Gastrocnemius medialis (tissue), 4 donors: Measurements from ENCODE around the gene UBE2G2.

Source experiments
- POLR2A ChIP-seq, 2 donors: fragments of 450-650 bp; IDR thresholded peaks; one replicate each; pipeline ENCODE4 v1.6.1; 2017; ENCODE audit warnings: antibody characterized with exemption in 2 of 2, mild to moderate bottlenecking in 2 of 2, moderate library complexity in 2 of 2
- TF ChIP-seq, protein P1 (sequence below), 5 experiments: fragments of 450-650 bp in 3 of 5; fragments of 200-600 bp in 2 of 5; sonication (generic) in 2 of 5; IDR thresholded peaks in 4 of 5; conservative IDR thresholded peaks in 1 of 5; 1 replicate in 4 of 5; 2 replicates in 1 of 5; pipeline ENCODE4 v1.5.1; 2016 to 2019; ENCODE audit warnings: antibody characterized with exemption in 5 of 5, mild to moderate bottlenecking in 3 of 5, moderate library complexity in 3 of 5

DNA sequence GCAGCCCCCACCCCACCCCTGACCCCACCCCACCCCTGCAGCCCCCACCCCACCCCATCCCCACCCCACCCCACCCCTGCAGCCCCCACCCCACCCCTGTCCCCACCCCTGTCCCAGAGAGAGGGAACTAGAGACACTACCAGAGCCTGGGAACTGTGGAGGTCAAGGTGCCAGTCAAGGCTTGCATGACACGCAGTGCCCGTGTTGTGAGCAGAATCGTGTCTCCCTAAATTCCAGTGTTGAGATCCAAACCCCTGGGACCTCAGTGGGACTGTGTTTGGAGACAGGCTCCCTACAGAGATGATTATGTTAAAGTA lies 34.7 kb upstream of the UBE2G2 start:
- no peak for TF ChIP-seq POLR2A (IDR thresholded peaks at IDR 0.05)
- TF ChIP-seq, protein P1, sequence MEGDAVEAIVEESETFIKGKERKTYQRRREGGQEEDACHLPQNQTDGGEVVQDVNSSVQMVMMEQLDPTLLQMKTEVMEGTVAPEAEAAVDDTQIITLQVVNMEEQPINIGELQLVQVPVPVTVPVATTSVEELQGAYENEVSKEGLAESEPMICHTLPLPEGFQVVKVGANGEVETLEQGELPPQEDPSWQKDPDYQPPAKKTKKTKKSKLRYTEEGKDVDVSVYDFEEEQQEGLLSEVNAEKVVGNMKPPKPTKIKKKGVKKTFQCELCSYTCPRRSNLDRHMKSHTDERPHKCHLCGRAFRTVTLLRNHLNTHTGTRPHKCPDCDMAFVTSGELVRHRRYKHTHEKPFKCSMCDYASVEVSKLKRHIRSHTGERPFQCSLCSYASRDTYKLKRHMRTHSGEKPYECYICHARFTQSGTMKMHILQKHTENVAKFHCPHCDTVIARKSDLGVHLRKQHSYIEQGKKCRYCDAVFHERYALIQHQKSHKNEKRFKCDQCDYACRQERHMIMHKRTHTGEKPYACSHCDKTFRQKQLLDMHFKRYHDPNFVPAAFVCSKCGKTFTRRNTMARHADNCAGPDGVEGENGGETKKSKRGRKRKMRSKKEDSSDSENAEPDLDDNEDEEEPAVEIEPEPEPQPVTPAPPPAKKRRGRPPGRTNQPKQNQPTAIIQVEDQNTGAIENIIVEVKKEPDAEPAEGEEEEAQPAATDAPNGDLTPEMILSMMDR (IDR thresholded peaks at IDR 0.05 in 4 of 5, conservative IDR thresholded peaks at IDR 0.05 in 1 of 5) = no peak
